Measurements from ENCODE around the gene SAG. TPM values are rescaled to one million over a fixed set of nuclear protein-coding genes. Genes with fewer than 3 reads are reported as not detected.
A peak's percentile ranks its signal among the peaks of the same experiment; 100 is the strongest.

Gene SAG
- total and polyA plus RNA-seq, 5 donors from 2014 or later, result 1.7 TPM; not detected in 4

- H3K4me3 Mint-ChIP-seq, result peak overlapping the region; percentile 93 to 96 (median 96)
- H3K27me3 Mint-ChIP-seq, result peaks cover 11% of the 10 kb centered on the region
- H3K9me3 Mint-ChIP-seq, result no peaks in the 10 kb centered on the region
- peaks cover 7% of the 10 kb centered on the region for H3K36me3 ChIP-seq (ENCODE audit: control insufficient read depth, insufficient read depth, low read length)
- ATAC-seq (ENCODE audit: low read depth in 2 of 2) (no peak), DNase-seq (no peak)
- peaks cover 13 to 63% (median 54%) of the 10 kb centered on the region in 4 donors for H3K4me1 Mint-ChIP-seq
- peaks cover 42% of the 10 kb centered on the region for H3K4me1 ChIP-seq (ENCODE audit: control insufficient read depth, insufficient read depth, low read length, poor library complexity, severe bottlenecking)
- H3K27me3 ChIP-seq (ENCODE audit: control insufficient read depth, insufficient read depth, low read length), result no peaks in the 10 kb centered on the region
- peaks cover 30% of the 10 kb centered on the region for H3K36me3 Mint-ChIP-seq
- peak overlapping the region; percentile 80 for H3K4me3 ChIP-seq (ENCODE audit: low read depth, low read length)
- peak overlapping the region in 2 of 3 donors; percentile 70 to 81 for H3K27ac Mint-ChIP-seq
- H3K9me3 ChIP-seq (ENCODE audit: control insufficient read depth in 2 of 2, low read length in 2 of 2), result no peaks in the 10 kb centered on the region
- no peak overlapping the region for H3K27ac ChIP-seq (ENCODE audit: insufficient read depth, low read length, poor library complexity, severe bottlenecking)
Observed at GRCh38 chr2:233356546-233357308, 49.1 kb downstream of the SAG start.

GRCh38 chr2:233358335-233358734 lies 50.7 kb downstream of the SAG start:
- H3K36me3 ChIP-seq (ENCODE audit: control insufficient read depth, insufficient read depth, low read length), result peaks cover 12% of the 10 kb centered on the region
- peaks cover 4% of the 10 kb centered on the region for H3K27me3 Mint-ChIP-seq
- peak overlapping the region in 1 of 3 donors; percentile 29 for H3K27ac Mint-ChIP-seq
- H3K4me3 ChIP-seq (ENCODE audit: low read depth, low read length), result no peak overlapping the region
- peaks cover 13 to 68% (median 57%) of the 10 kb centered on the region in 4 donors for H3K4me1 Mint-ChIP-seq
- no peak for ATAC-seq (ENCODE audit: low read depth in 2 of 2)
- H3K9me3 ChIP-seq (ENCODE audit: control insufficient read depth in 2 of 2, low read length in 2 of 2), result no peaks in the 10 kb centered on the region
- H3K27me3 ChIP-seq (ENCODE audit: control insufficient read depth, insufficient read depth, low read length), result no peaks in the 10 kb centered on the region
- H3K27ac ChIP-seq (ENCODE audit: insufficient read depth, low read length, poor library complexity, severe bottlenecking), result no peak overlapping the region
- H3K4me1 ChIP-seq (ENCODE audit: control insufficient read depth, insufficient read depth, low read length, poor library complexity, severe bottlenecking), result peaks cover 39% of the 10 kb centered on the region
- H3K9me3 Mint-ChIP-seq, result no peaks in the 10 kb centered on the region
- peak overlapping the region in 2 of 4 donors; percentile 4 to 25 for H3K4me3 Mint-ChIP-seq
- peaks cover 36% of the 10 kb centered on the region for H3K36me3 Mint-ChIP-seq
- no peak for DNase-seq

GRCh38 chr2:233358947-233359346 lies 51.3 kb downstream of the SAG start:
- ATAC-seq (ENCODE audit: low read depth in 2 of 2) (no peak), DNase-seq (no peak)
- H3K9me3 Mint-ChIP-seq, result peaks cover 0 to 4% (median 0%) of the 10 kb centered on the region in 7 donors
- Histone ChIP-seq H3K36me3 (ENCODE audit: control insufficient read depth, insufficient read depth, low read length) (peaks cover 18% of the 10 kb centered on the region), H3K4me1 (ENCODE audit: control insufficient read depth, insufficient read depth, low read length, poor library complexity, severe bottlenecking) (peaks cover 33% of the 10 kb centered on the region), H3K27ac (ENCODE audit: insufficient read depth, low read length, poor library complexity, severe bottlenecking) (no peak overlapping the region), H3K4me3 (ENCODE audit: low read depth, low read length) (no peak overlapping the region), H3K9me3 (ENCODE audit: control insufficient read depth in 2 of 2, low read length in 2 of 2) (peaks cover 4 to 5% of the 10 kb centered on the region in 2 experiments), H3K27me3 (ENCODE audit: control insufficient read depth, insufficient read depth, low read length) (no peaks in the 10 kb centered on the region)
- peaks cover 38% of the 10 kb centered on the region for H3K36me3 Mint-ChIP-seq
- peaks cover 2% of the 10 kb centered on the region for H3K27me3 Mint-ChIP-seq
- peak overlapping the region in 2 of 4 donors; percentile 4 to 25 for H3K4me3 Mint-ChIP-seq
- H3K4me1 Mint-ChIP-seq, result peaks cover 13 to 61% (median 53%) of the 10 kb centered on the region in 4 donors
- peak overlapping the region in 1 of 3 donors; percentile 32 for H3K27ac Mint-ChIP-seq

GRCh38 chr2:233359823-233360222 lies 52.2 kb downstream of the SAG start:
- no peaks in the 10 kb centered on the region for H3K27me3 Mint-ChIP-seq
- Histone ChIP-seq H3K27me3 (ENCODE audit: control insufficient read depth, insufficient read depth, low read length) (no peaks in the 10 kb centered on the region), H3K4me1 (ENCODE audit: control insufficient read depth, insufficient read depth, low read length, poor library complexity, severe bottlenecking) (peaks cover 32% of the 10 kb centered on the region), H3K36me3 (ENCODE audit: control insufficient read depth, insufficient read depth, low read length) (peaks cover 20% of the 10 kb centered on the region), H3K9me3 (ENCODE audit: control insufficient read depth in 2 of 2, low read length in 2 of 2) (peaks cover 4 to 5% of the 10 kb centered on the region in 2 experiments), H3K27ac (ENCODE audit: insufficient read depth, low read length, poor library complexity, severe bottlenecking) (no peak overlapping the region), H3K4me3 (ENCODE audit: low read depth, low read length) (no peak overlapping the region)
- peaks cover 45% of the 10 kb centered on the region for H3K36me3 Mint-ChIP-seq
- ATAC-seq (ENCODE audit: low read depth in 2 of 2) (no peak), DNase-seq (no peak)
- H3K4me3 Mint-ChIP-seq, result peak overlapping the region in 1 of 4 donors; percentile 25
- peaks cover 0 to 4% (median 0%) of the 10 kb centered on the region in 7 donors for H3K9me3 Mint-ChIP-seq
- peaks cover 20 to 64% (median 53%) of the 10 kb centered on the region in 4 donors for H3K4me1 Mint-ChIP-seq
- H3K27ac Mint-ChIP-seq, result peak overlapping the region; percentile 19 to 75 (median 38)

GRCh38 chr2:233360771-233361176 lies 53.2 kb downstream of the SAG start:
- peaks cover 23% of the 10 kb centered on the region for H3K4me1 ChIP-seq (ENCODE audit: control insufficient read depth, insufficient read depth, low read length, poor library complexity, severe bottlenecking)
- no peak overlapping the region for H3K27ac ChIP-seq (ENCODE audit: insufficient read depth, low read length, poor library complexity, severe bottlenecking)
- DNase-seq, result no peak
- ATAC-seq (ENCODE audit: low read depth in 2 of 2), result no peak
- H3K9me3 ChIP-seq (ENCODE audit: control insufficient read depth in 2 of 2, low read length in 2 of 2), result peaks cover 4 to 5% of the 10 kb centered on the region in 2 experiments
- H3K36me3 Mint-ChIP-seq, result peaks cover 46% of the 10 kb centered on the region
- H3K4me1 Mint-ChIP-seq, result peaks cover 25 to 58% (median 48%) of the 10 kb centered on the region in 4 donors
- peaks cover 20% of the 10 kb centered on the region for H3K36me3 ChIP-seq (ENCODE audit: control insufficient read depth, insufficient read depth, low read length)
- peak overlapping the region in 1 of 3 donors; percentile 22 for H3K27ac Mint-ChIP-seq
- no peaks in the 10 kb centered on the region for H3K27me3 Mint-ChIP-seq
- H3K4me3 ChIP-seq (ENCODE audit: low read depth, low read length), result no peak overlapping the region
- H3K9me3 Mint-ChIP-seq, result peaks cover 0 to 4% (median 0%) of the 10 kb centered on the region in 7 donors
- no peaks in the 10 kb centered on the region for H3K27me3 ChIP-seq (ENCODE audit: control insufficient read depth, insufficient read depth, low read length)
- no peak overlapping the region for H3K4me3 Mint-ChIP-seq

- peaks cover 46% of the 10 kb centered on the region for H3K36me3 Mint-ChIP-seq
- no peak overlapping the region for H3K27ac ChIP-seq (ENCODE audit: insufficient read depth, low read length, poor library complexity, severe bottlenecking)
- ATAC-seq (ENCODE audit: low read depth in 2 of 2), result no peak
Observed at GRCh38 chr2:233361297-233361696, 53.7 kb downstream of the SAG start.

GRCh38 chr2:233362742-233363141 lies 55.1 kb downstream of the SAG start:
- Mint-ChIP-seq H3K27ac (no peak overlapping the region), H3K9me3 (peaks cover 0 to 4% (median 2%) of the 10 kb centered on the region in 7 donors), H3K4me3 (no peak overlapping the region), H3K4me1 (peaks cover 34 to 48% (median 41%) of the 10 kb centered on the region in 4 donors), H3K36me3 (peaks cover 41% of the 10 kb centered on the region), H3K27me3 (no peaks in the 10 kb centered on the region)
- DNase-seq (no peak), ATAC-seq (ENCODE audit: low read depth in 2 of 2) (no peak)
- Histone ChIP-seq H3K4me3 (ENCODE audit: low read depth, low read length) (no peak overlapping the region), H3K4me1 (ENCODE audit: control insufficient read depth, insufficient read depth, low read length, poor library complexity, severe bottlenecking) (peaks cover 3% of the 10 kb centered on the region), H3K27ac (ENCODE audit: insufficient read depth, low read length, poor library complexity, severe bottlenecking) (no peak overlapping the region), H3K27me3 (ENCODE audit: control insufficient read depth, insufficient read depth, low read length) (no peaks in the 10 kb centered on the region), H3K36me3 (ENCODE audit: control insufficient read depth, insufficient read depth, low read length) (peaks cover 17% of the 10 kb centered on the region), H3K9me3 (ENCODE audit: control insufficient read depth in 2 of 2, low read length in 2 of 2) (peaks cover 4 to 5% of the 10 kb centered on the region in 2 experiments)

More at GRCh38 chr2:233361297-233361696, 53.7 kb downstream of the SAG start:
- Mint-ChIP-seq H3K27me3 (no peaks in the 10 kb centered on the region), H3K27ac (peak overlapping the region in 1 of 3 donors; percentile 52), H3K4me3 (no peak overlapping the region), H3K9me3 (peaks cover 0 to 4% (median 1%) of the 10 kb centered on the region in 7 donors), H3K4me1 (peaks cover 30 to 58% (median 48%) of the 10 kb centered on the region in 4 donors)
- H3K36me3 ChIP-seq (ENCODE audit: control insufficient read depth, insufficient read depth, low read length), result peaks cover 20% of the 10 kb centered on the region
- no peak overlapping the region for H3K4me3 ChIP-seq (ENCODE audit: low read depth, low read length)
- no peaks in the 10 kb centered on the region for H3K27me3 ChIP-seq (ENCODE audit: control insufficient read depth, insufficient read depth, low read length)
- no peak for DNase-seq
- H3K9me3 ChIP-seq (ENCODE audit: control insufficient read depth in 2 of 2, low read length in 2 of 2), result peaks cover 4 to 5% of the 10 kb centered on the region in 2 experiments
- peaks cover 17% of the 10 kb centered on the region for H3K4me1 ChIP-seq (ENCODE audit: control insufficient read depth, insufficient read depth, low read length, poor library complexity, severe bottlenecking)
